Skin of body (tissue), 1 donor: ENCODE measurements around the gene CRK. TPM values are rescaled to one million over a fixed set of nuclear protein-coding genes. Genes with fewer than 3 reads are reported as not detected.

Experiments used
- total RNA-seq: library from RNA; depleted of rRNA; stranded (reverse); fragments of >200 nt; gene quantifications from one replicate; pipeline ENCODE4 v1.2.3, GENCODE V29; 2014

CRK gene
- total RNA-seq, 1 donor from 2014 or later = 58.6 TPM

Other genes starting within 250 kb of the CRK start
- not detected for gene BHLHA9, start 185.8 kb downstream of the CRK start, total RNA-seq
- 4.5 TPM for gene TRARG1, start 176.6 kb downstream of the CRK start, total RNA-seq
- 284 TPM for gene YWHAE, start 56.0 kb downstream of the CRK start, total RNA-seq
- gene MYO1C, start 36.5 kb upstream of the CRK start, total RNA-seq = 64.4 TPM
- gene INPP5K, start 60.4 kb upstream of the CRK start, total RNA-seq = 32.5 TPM
- gene PITPNA, start 106.6 kb upstream of the CRK start, total RNA-seq = 18.8 TPM
- gene SLC43A2, start 172.6 kb upstream of the CRK start, total RNA-seq = 8.1 TPM
- 6.7 TPM for gene SCARF1, start 189.5 kb upstream of the CRK start, total RNA-seq
- 8.1 TPM for gene RILP, start 193.6 kb upstream of the CRK start, total RNA-seq
- 138 TPM for gene PRPF8, start 228.6 kb upstream of the CRK start, total RNA-seq